GM12864 (cell line): Measurements from ENCODE around the gene USP11.

Experiments
- DNase-seq: peaks from one replicate; pipeline ENCODE4 v3.0.0-alpha.2; 2011; ENCODE audit warnings: low read depth
- H3K4me3 ChIP-seq: 2 replicates; pipeline ENCODE4 v1.5.1; 2011; ENCODE audit warnings: mild to moderate bottlenecking, low read depth, low read length, control low read depth
- TF ChIP-seq, protein P1 (sequence below): IDR thresholded peaks from 2 replicates; pipeline ENCODE4 v1.5.1; 2011; ENCODE audit warnings: low read depth, mild to moderate bottlenecking, moderate library complexity, low read length, control low read depth, inconsistent platforms; ENCODE audit errors: missing control alignments

The USP11 gene

DNA sequence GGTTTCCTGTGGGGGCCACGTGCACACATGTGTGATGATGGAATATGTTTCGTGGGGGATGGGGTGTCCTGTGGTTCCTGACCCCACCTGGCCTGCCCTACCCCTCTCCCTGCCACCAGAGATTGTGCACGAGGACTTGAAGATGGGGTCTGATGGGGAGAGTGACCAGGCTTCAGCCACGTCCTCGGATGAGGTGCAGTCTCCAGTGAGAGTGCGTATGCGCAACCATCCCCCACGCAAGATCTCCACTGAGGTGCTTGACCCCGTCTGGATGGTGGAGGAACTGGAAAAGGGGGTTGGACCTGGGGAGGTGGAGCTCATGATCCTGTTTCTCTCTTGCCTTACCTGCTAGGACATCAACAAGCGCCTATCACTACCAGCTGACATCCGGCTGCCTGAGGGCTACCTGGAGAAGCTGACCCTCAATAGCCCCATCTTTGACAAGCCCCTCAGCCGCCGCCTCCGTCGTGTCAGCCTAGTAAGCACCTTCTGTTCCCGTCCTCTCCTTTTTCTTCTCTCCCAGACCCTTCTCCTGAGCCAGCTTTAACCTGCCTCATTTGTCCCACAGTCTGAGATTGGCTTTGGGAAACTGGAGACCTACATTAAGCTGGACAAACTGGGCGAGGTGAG is 8.4 kb upstream of the USP11 start:
- no peak overlapping the region for H3K4me3 ChIP-seq
- TF ChIP-seq, protein P1, sequence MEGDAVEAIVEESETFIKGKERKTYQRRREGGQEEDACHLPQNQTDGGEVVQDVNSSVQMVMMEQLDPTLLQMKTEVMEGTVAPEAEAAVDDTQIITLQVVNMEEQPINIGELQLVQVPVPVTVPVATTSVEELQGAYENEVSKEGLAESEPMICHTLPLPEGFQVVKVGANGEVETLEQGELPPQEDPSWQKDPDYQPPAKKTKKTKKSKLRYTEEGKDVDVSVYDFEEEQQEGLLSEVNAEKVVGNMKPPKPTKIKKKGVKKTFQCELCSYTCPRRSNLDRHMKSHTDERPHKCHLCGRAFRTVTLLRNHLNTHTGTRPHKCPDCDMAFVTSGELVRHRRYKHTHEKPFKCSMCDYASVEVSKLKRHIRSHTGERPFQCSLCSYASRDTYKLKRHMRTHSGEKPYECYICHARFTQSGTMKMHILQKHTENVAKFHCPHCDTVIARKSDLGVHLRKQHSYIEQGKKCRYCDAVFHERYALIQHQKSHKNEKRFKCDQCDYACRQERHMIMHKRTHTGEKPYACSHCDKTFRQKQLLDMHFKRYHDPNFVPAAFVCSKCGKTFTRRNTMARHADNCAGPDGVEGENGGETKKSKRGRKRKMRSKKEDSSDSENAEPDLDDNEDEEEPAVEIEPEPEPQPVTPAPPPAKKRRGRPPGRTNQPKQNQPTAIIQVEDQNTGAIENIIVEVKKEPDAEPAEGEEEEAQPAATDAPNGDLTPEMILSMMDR, result no peak
- no peak for DNase-seq

- no peak for DNase-seq
- TF ChIP-seq, protein P1, result no peak
- no peak overlapping the region for H3K4me3 ChIP-seq
These were observed 7.9 kb upstream of the USP11 start for GRCh38 chrX:47224896-47225290.

GRCh38 chrX:47226071-47226470 is 6.7 kb upstream of the USP11 start:
- TF ChIP-seq, protein P1, result no peak
- no peak overlapping the region for H3K4me3 ChIP-seq
- no peak for DNase-seq

GRCh38 chrX:47226531-47227333 is 6.1 kb upstream of the USP11 start:
- no peak overlapping the region for H3K4me3 ChIP-seq
- no peak for DNase-seq
- TF ChIP-seq, protein P1, result no peak

- TF ChIP-seq, protein P1, result no peak
- H3K4me3 ChIP-seq, result no peak overlapping the region
- DNase-seq, result no peak
These were observed 5.5 kb upstream of the USP11 start for GRCh38 chrX:47227334-47227583.

DNA sequence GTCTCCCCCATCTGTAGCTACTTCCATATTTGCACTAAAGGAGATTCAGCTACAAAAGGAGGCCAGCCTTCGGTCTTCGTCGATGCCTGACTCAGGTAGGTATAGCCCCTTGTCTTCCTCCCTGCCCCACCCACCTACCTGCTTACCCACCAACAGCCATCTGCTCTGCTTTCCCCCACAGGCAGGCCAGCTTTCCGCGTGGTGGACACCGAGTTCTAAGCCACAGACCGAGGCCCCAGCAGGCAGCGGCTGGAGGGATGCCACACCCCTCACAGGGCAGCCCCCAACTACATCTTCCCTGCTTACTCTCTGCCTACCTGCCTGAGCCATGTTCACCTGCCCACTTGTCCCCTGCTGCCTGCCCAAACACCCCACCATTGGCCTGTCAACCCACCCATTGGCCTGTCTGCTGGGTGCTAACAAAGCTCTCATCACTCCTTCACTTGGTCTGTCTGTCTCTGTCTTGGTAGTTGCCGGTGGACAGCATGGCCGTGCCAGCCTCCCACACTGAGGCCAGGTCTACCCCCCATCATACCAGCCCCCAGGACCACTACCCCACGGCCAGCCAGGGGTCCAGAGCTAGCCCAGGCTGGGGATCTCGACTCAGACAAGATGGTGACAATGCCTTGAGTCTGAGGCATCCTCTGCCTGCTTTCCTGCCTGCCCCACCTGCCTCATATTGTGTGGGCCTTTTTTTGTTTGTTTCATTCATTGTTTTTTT is 4.1 kb upstream of the USP11 start:
- H3K4me3 ChIP-seq, result no peak overlapping the region
- DNase-seq, result no peak
- TF ChIP-seq, protein P1, result no peak
